ENCODE results near the gene FAM114A1.

FAM114A1 gene

GRCh38 chr4:38872620-38873019 lies 5.0 kb downstream of the FAM114A1 start:
- H3K4me3 ChIP-seq (ENCODE audit: low read length), result no peak overlapping the region
- H3K27me3 ChIP-seq (ENCODE audit: control insufficient read depth, insufficient read depth, low read length), result no peaks in the 10 kb centered on the region
- no peak overlapping the region for H3K27ac ChIP-seq (ENCODE audit: low read length)
- no peaks in the 10 kb centered on the region for H3K9me3 ChIP-seq (ENCODE audit: control insufficient read depth, insufficient read depth, low read length)
- no peak for DNase-seq (ENCODE audit: low read depth, low spot score)
- no peaks in the 10 kb centered on the region for H3K4me1 ChIP-seq (ENCODE audit: control insufficient read depth, insufficient read depth, low read length)
- no CpG with 5 or more reads among the region's 5 CpGs for WGBS (ENCODE audit: insufficient coverage, insufficient read length)
- H3K36me3 ChIP-seq (ENCODE audit: control insufficient read depth, insufficient read depth, low read length), result no peaks in the 10 kb centered on the region

GRCh38 chr4:38873290-38873944 lies 5.8 kb downstream of the FAM114A1 start:
- no peak for DNase-seq (ENCODE audit: low read depth, low spot score)
- no peak overlapping the region for H3K4me3 ChIP-seq (ENCODE audit: low read length)
- WGBS (ENCODE audit: insufficient coverage, insufficient read length), result no CpG with 5 or more reads among the region's 5 CpGs
- no peak overlapping the region for H3K27ac ChIP-seq (ENCODE audit: low read length)
- no peaks in the 10 kb centered on the region for H3K27me3 ChIP-seq (ENCODE audit: control insufficient read depth, insufficient read depth, low read length)
- no peaks in the 10 kb centered on the region for H3K9me3 ChIP-seq (ENCODE audit: control insufficient read depth, insufficient read depth, low read length)
- no peaks in the 10 kb centered on the region for H3K36me3 ChIP-seq (ENCODE audit: control insufficient read depth, insufficient read depth, low read length)
- H3K4me1 ChIP-seq (ENCODE audit: control insufficient read depth, insufficient read depth, low read length), result no peaks in the 10 kb centered on the region

GRCh38 chr4:38876636-38877035 lies 9.0 kb downstream of the FAM114A1 start:
- Histone ChIP-seq H3K27me3 (ENCODE audit: control insufficient read depth, insufficient read depth, low read length) (no peaks in the 10 kb centered on the region), H3K9me3 (ENCODE audit: control insufficient read depth, insufficient read depth, low read length) (no peaks in the 10 kb centered on the region), H3K27ac (ENCODE audit: low read length) (no peak overlapping the region), H3K4me3 (ENCODE audit: low read length) (no peak overlapping the region), H3K4me1 (ENCODE audit: control insufficient read depth, insufficient read depth, low read length) (no peaks in the 10 kb centered on the region), H3K36me3 (ENCODE audit: control insufficient read depth, insufficient read depth, low read length) (no peaks in the 10 kb centered on the region)
- no CpG with 5 or more reads among the region's 2 CpGs for WGBS (ENCODE audit: insufficient coverage, insufficient read length)
- no peak for DNase-seq (ENCODE audit: low read depth, low spot score)

- no peak for DNase-seq (ENCODE audit: low read depth, low spot score)
- Histone ChIP-seq H3K27ac (ENCODE audit: low read length) (no peak overlapping the region), H3K9me3 (ENCODE audit: control insufficient read depth, insufficient read depth, low read length) (no peaks in the 10 kb centered on the region), H3K27me3 (ENCODE audit: control insufficient read depth, insufficient read depth, low read length) (no peaks in the 10 kb centered on the region), H3K4me1 (ENCODE audit: control insufficient read depth, insufficient read depth, low read length) (no peaks in the 10 kb centered on the region), H3K4me3 (ENCODE audit: low read length) (no peak overlapping the region), H3K36me3 (ENCODE audit: control insufficient read depth, insufficient read depth, low read length) (no peaks in the 10 kb centered on the region)
- no CpG with 5 or more reads among the region's 4 CpGs for WGBS (ENCODE audit: insufficient coverage, insufficient read length)
Observed at GRCh38 chr4:38884254-38884653, 16.6 kb downstream of the FAM114A1 start.

- Histone ChIP-seq H3K27ac (ENCODE audit: low read length) (no peak overlapping the region), H3K4me3 (ENCODE audit: low read length) (no peak overlapping the region), H3K4me1 (ENCODE audit: control insufficient read depth, insufficient read depth, low read length) (no peaks in the 10 kb centered on the region), H3K36me3 (ENCODE audit: control insufficient read depth, insufficient read depth, low read length) (no peaks in the 10 kb centered on the region), H3K9me3 (ENCODE audit: control insufficient read depth, insufficient read depth, low read length) (no peaks in the 10 kb centered on the region; the same call in 1 of the 2 replicates), H3K27me3 (ENCODE audit: control insufficient read depth, insufficient read depth, low read length) (no peaks in the 10 kb centered on the region)
- no CpG with 5 or more reads among the region's 1 CpG for WGBS (ENCODE audit: insufficient coverage, insufficient read length)
- no peak for DNase-seq (ENCODE audit: low read depth, low spot score)
Observed at GRCh38 chr4:38889143-38889542, 21.5 kb downstream of the FAM114A1 start.

GRCh38 chr4:38891051-38891983 lies 23.7 kb downstream of the FAM114A1 start:
- Histone ChIP-seq H3K27me3 (ENCODE audit: control insufficient read depth, insufficient read depth, low read length) (no peaks in the 10 kb centered on the region), H3K9me3 (ENCODE audit: control insufficient read depth, insufficient read depth, low read length) (no peaks in the 10 kb centered on the region; the same call in 1 of the 2 replicates), H3K27ac (ENCODE audit: low read length) (no peak overlapping the region), H3K4me3 (ENCODE audit: low read length) (no peak overlapping the region), H3K4me1 (ENCODE audit: control insufficient read depth, insufficient read depth, low read length) (no peaks in the 10 kb centered on the region), H3K36me3 (ENCODE audit: control insufficient read depth, insufficient read depth, low read length) (no peaks in the 10 kb centered on the region)
- no peak for DNase-seq (ENCODE audit: low read depth, low spot score)
- no CpG with 5 or more reads among the region's 10 CpGs for WGBS (ENCODE audit: insufficient coverage, insufficient read length)

- Histone ChIP-seq H3K4me3 (ENCODE audit: low read length) (no peak overlapping the region), H3K9me3 (ENCODE audit: control insufficient read depth, insufficient read depth, low read length) (no peaks in the 10 kb centered on the region; the same call in 1 of the 2 replicates), H3K4me1 (ENCODE audit: control insufficient read depth, insufficient read depth, low read length) (no peaks in the 10 kb centered on the region), H3K27ac (ENCODE audit: low read length) (no peak overlapping the region), H3K27me3 (ENCODE audit: control insufficient read depth, insufficient read depth, low read length) (no peaks in the 10 kb centered on the region), H3K36me3 (ENCODE audit: control insufficient read depth, insufficient read depth, low read length) (no peaks in the 10 kb centered on the region)
- WGBS (ENCODE audit: insufficient coverage, insufficient read length), result no CpG with 5 or more reads among the region's 7 CpGs
- DNase-seq (ENCODE audit: low read depth, low spot score), result no peak
Observed at GRCh38 chr4:38894322-38894982, 26.8 kb downstream of the FAM114A1 start.

GRCh38 chr4:38896940-38897339 lies 29.3 kb downstream of the FAM114A1 start:
- no peaks in the 10 kb centered on the region for H3K27me3 ChIP-seq (ENCODE audit: control insufficient read depth, insufficient read depth, low read length)
- no CpG with 5 or more reads among the region's 1 CpG for WGBS (ENCODE audit: insufficient coverage, insufficient read length)
- H3K27ac ChIP-seq (ENCODE audit: low read length), result no peak overlapping the region
- no peaks in the 10 kb centered on the region for H3K4me1 ChIP-seq (ENCODE audit: control insufficient read depth, insufficient read depth, low read length)
- H3K9me3 ChIP-seq (ENCODE audit: control insufficient read depth, insufficient read depth, low read length), result no peaks in the 10 kb centered on the region; the same call in 1 of the 2 replicates
- H3K4me3 ChIP-seq (ENCODE audit: low read length), result no peak overlapping the region
- no peak for DNase-seq (ENCODE audit: low read depth, low spot score)
- H3K36me3 ChIP-seq (ENCODE audit: control insufficient read depth, insufficient read depth, low read length), result no peaks in the 10 kb centered on the region

GRCh38 chr4:38898245-38898644 lies 30.6 kb downstream of the FAM114A1 start:
- H3K27ac ChIP-seq (ENCODE audit: low read length), result no peak overlapping the region
- no peak for DNase-seq (ENCODE audit: low read depth, low spot score)

GRCh38 chr4:38902221-38902620 lies 34.6 kb downstream of the FAM114A1 start:
- DNase-seq (ENCODE audit: low read depth, low spot score), result no peak
- H3K4me3 ChIP-seq (ENCODE audit: low read length), result no peak overlapping the region
- WGBS (ENCODE audit: insufficient coverage, insufficient read length), result no CpG with 5 or more reads among the region's 5 CpGs
- no peaks in the 10 kb centered on the region for H3K9me3 ChIP-seq (ENCODE audit: control insufficient read depth, insufficient read depth, low read length)
- no peaks in the 10 kb centered on the region for H3K4me1 ChIP-seq (ENCODE audit: control insufficient read depth, insufficient read depth, low read length)
- no peaks in the 10 kb centered on the region for H3K27me3 ChIP-seq (ENCODE audit: control insufficient read depth, insufficient read depth, low read length)
- no peak overlapping the region for H3K27ac ChIP-seq (ENCODE audit: low read length)
- no peaks in the 10 kb centered on the region for H3K36me3 ChIP-seq (ENCODE audit: control insufficient read depth, insufficient read depth, low read length)

More at GRCh38 chr4:38898245-38898644, 30.6 kb downstream of the FAM114A1 start:
- Histone ChIP-seq H3K9me3 (ENCODE audit: control insufficient read depth, insufficient read depth, low read length) (no peaks in the 10 kb centered on the region; the same call in 1 of the 2 replicates), H3K36me3 (ENCODE audit: control insufficient read depth, insufficient read depth, low read length) (no peaks in the 10 kb centered on the region), H3K27me3 (ENCODE audit: control insufficient read depth, insufficient read depth, low read length) (no peaks in the 10 kb centered on the region), H3K4me3 (ENCODE audit: low read length) (no peak overlapping the region), H3K4me1 (ENCODE audit: control insufficient read depth, insufficient read depth, low read length) (no peaks in the 10 kb centered on the region)
- no CpG with 5 or more reads among the region's 7 CpGs for WGBS (ENCODE audit: insufficient coverage, insufficient read length)

Measured in iPS DF 6.9 (cell line).